PC-3 (cell line): ENCODE results near the gene UGT2A3.

Experiments
- CTCF ChIP-seq: fragments of 300-600 bp; sonication (generic); conservative IDR thresholded peaks from 2 replicates; pipeline ENCODE4 v1.5.1; 2017; ENCODE audit warnings: antibody characterized with exemption, low read depth, mild to moderate bottlenecking, low read length
- EZH2 ChIP-seq: fragments of 300-600 bp; sonication (generic); IDR thresholded peaks from one replicate; pipeline ENCODE4 v1.6.1; 2017; ENCODE audit warnings: antibody characterized with exemption, mild to moderate bottlenecking, low read length; ENCODE audit not compliant: unreplicated experiment
- EZH2phosphoT487 ChIP-seq: fragments of 300-600 bp; sonication (generic); IDR thresholded peaks from 2 replicates; pipeline ENCODE4 v1.6.1; 2018; ENCODE audit warnings: mild to moderate bottlenecking, antibody characterized with exemption, low read length, borderline replicate concordance

GRCh38 chr4:68921051-68921450 lies 30.6 kb downstream of the UGT2A3 start:
- TF ChIP-seq CTCF (no peak), EZH2 (no peak), EZH2phosphoT487 (no peak)
